ENCODE results near the gene TTC23L.
"Not testable (repeated sequence)": the region's sequence is repeated elsewhere in the genome, so short reads cannot be mapped to it uniquely, and the experiment has no call there.

TTC23L gene

GRCh38 chr5:34916518-34916917, 77.6 kb downstream of the TTC23L start:
- TF ChIP-seq CTCF (IDR thresholded peaks at IDR 0.05; ENCODE audit: low read depth, low read length), result no peak

GRCh38 chr5:34918025-34918424, 79.1 kb downstream of the TTC23L start:
- no peak for TF ChIP-seq CTCF (IDR thresholded peaks at IDR 0.05; ENCODE audit: low read depth, low read length)
- in situ Hi-C loops (cut with HindIII; ENCODE audit: low sequenced_read_pairs), result no loop called here

More at GRCh38 chr5:34916518-34916917, 77.6 kb downstream of the TTC23L start:
- in situ Hi-C loops (cut with HindIII; ENCODE audit: low sequenced_read_pairs), result no loop called here
- DNase-seq (ENCODE audit: low read depth, low spot score), result no peak
- H3K4me3 ChIP-seq (ENCODE audit: low read depth, low read length), result peak overlapping the region; percentile 97

GRCh38 chr5:34919077-34919476, 80.1 kb downstream of the TTC23L start:
- in situ Hi-C loops (cut with HindIII; ENCODE audit: low sequenced_read_pairs), result no loop called here
- TF ChIP-seq CTCF (IDR thresholded peaks at IDR 0.05; ENCODE audit: low read depth, low read length), result no peak
- H3K4me3 ChIP-seq (ENCODE audit: low read depth, low read length), result no peak overlapping the region

More at GRCh38 chr5:34918025-34918424, 79.1 kb downstream of the TTC23L start:
- no peak overlapping the region for H3K4me3 ChIP-seq (ENCODE audit: low read depth, low read length)
- DNase-seq (ENCODE audit: low read depth, low spot score), result no peak

GRCh38 chr5:34923256-34923655, 84.3 kb downstream of the TTC23L start:
- DNase-seq (ENCODE audit: low read depth, low spot score); H3K4me3 ChIP-seq (ENCODE audit: low read depth, low read length); in situ Hi-C loops (cut with HindIII; ENCODE audit: low sequenced_read_pairs): not testable (repeated sequence)

More at GRCh38 chr5:34919077-34919476, 80.1 kb downstream of the TTC23L start:
- no peak for DNase-seq (ENCODE audit: low read depth, low spot score)

GRCh38 chr5:34923694-34924461, 84.9 kb downstream of the TTC23L start:
- no peak for TF ChIP-seq CTCF (IDR thresholded peaks at IDR 0.05; ENCODE audit: low read depth, low read length)
- in situ Hi-C loops (cut with HindIII; ENCODE audit: low sequenced_read_pairs), result no loop called here
- peak; percentile 94 for DNase-seq (ENCODE audit: low read depth, low spot score)
- no peak overlapping the region for H3K4me3 ChIP-seq (ENCODE audit: low read depth, low read length)

- DNase-seq (ENCODE audit: low read depth, low spot score), result no peak
- no peak for TF ChIP-seq CTCF (IDR thresholded peaks at IDR 0.05; ENCODE audit: low read depth, low read length)
- in situ Hi-C loops (cut with HindIII; ENCODE audit: low sequenced_read_pairs), result no loop called here
- H3K4me3 ChIP-seq (ENCODE audit: low read depth, low read length), result no peak overlapping the region
Observed at GRCh38 chr5:34924462-34924765, 85.5 kb downstream of the TTC23L start.

GRCh38 chr5:34926318-34926888, 87.4 kb downstream of the TTC23L start:
- H3K4me3 ChIP-seq (ENCODE audit: low read depth, low read length), result no peak overlapping the region
- in situ Hi-C loops (cut with HindIII; ENCODE audit: low sequenced_read_pairs), result no loop called here
- TF ChIP-seq CTCF (IDR thresholded peaks at IDR 0.05; ENCODE audit: low read depth, low read length), result no peak
- DNase-seq (ENCODE audit: low read depth, low spot score), result no peak

All from astrocyte of the spinal cord (primary cell).